ENCODE results near the gene SKAP2.
A peak's percentile ranks its signal among the peaks of the same experiment; 100 is the strongest.
"Not testable (repeated sequence)": the region's sequence is repeated elsewhere in the genome, so short reads cannot be mapped to it uniquely, and the experiment has no call there.

SKAP2 gene

GRCh38 chr7:26857506-26858240, 6.7 kb downstream of the SKAP2 start:
- no peak for DNase-seq (ENCODE audit: low spot score)

DNA sequence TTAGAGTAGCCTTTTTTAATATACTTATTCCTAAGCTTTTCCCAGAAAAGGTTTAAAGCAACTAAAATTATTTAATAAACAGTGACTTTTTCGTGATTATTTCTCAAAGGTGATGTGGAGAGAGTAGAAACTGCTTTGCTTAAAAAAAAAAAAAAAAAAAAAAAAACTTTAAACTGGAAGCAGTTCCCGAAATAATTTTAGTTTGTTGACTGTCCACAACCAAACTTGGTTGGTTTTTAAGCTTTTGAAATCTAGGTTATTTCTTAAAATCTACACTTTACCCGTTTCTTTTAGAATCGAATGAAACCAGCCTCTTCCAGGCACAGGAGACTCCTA, 7.3 kb downstream of the SKAP2 start:
- no peak for DNase-seq (ENCODE audit: low spot score)

GRCh38 chr7:26856176-26856985, 8.0 kb downstream of the SKAP2 start:
- DNase-seq (ENCODE audit: low spot score) = no peak

GRCh38 chr7:26854876-26855855, 9.2 kb downstream of the SKAP2 start:
- DNase-seq (ENCODE audit: low spot score) = no peak

DNA sequence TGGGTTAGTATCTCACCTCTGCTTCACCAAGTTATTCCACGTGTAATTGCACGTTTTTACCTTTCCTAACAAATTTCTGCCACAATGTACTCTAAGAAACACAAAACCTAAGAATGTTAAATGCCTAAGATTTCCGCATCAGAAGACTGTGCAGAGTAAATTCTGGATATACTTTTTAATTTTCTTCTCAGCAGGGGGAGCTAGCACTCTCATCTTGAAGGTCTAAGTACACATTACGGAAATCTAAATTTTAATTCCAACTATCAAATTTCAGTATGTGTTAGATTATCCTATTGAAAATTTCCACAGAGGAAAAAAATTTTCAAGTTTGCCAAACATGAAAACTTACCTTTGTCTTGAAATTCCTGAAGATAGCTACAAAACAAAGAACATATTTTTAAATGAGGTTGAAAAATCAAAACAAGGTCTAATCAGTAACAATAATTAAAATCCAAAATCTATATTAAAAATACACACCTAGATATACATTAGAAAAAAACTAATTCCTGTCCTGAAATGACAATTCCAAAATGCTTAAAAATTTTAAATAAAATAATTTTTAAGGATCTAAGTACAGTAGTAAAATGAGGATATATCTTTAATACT, 10.5 kb downstream of the SKAP2 start:
- DNase-seq (ENCODE audit: low spot score) = peak; percentile 9

GRCh38 chr7:26850193-26850651, 14.2 kb downstream of the SKAP2 start:
- no peak for DNase-seq (ENCODE audit: low spot score)

DNA sequence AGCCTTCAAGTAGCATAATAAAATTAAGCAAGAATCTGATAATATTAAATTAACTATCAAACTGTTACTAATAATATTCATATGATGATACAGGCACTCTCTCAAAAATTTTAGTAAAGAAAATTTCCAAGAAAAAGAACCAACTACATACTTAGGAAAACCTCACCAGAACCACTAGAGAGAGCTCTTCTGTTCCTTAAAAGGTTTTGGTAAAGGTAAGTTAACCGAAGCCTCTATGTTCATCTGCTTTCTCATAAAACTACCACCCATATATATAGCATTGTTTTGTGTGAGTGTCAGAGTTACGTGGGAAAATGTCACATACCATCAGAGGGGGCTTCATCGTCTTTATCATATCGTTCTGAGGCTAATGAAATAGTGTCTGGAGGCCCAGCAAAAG, 20.7 kb downstream of the SKAP2 start:
- no peak for DNase-seq (ENCODE audit: low spot score)

DNA sequence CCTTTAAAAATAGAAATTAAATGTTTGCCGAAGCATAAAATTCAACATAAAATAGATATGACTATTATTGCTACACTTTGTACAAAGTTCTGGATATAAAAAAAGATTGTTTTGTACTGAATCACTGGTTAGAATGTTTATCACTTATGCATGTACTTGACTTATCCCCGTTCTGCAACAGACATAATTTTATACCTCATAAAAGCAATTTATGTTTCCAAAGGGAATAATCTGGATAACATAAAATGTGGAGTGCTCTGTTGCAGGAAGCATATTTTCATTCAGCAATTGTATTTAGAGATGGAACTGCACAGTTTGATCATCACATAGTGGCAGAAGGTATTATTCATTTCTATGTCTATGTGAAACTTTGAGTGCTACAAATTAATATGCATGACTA, 21.5 kb downstream of the SKAP2 start:
- no peak for DNase-seq (ENCODE audit: low spot score)

- DNase-seq (ENCODE audit: low spot score) = no peak
These were observed 23.2 kb downstream of the SKAP2 start for GRCh38 chr7:26841003-26841739.

- not testable (repeated sequence) for DNase-seq (ENCODE audit: low spot score)
These were observed 27.6 kb downstream of the SKAP2 start for GRCh38 chr7:26836793-26837192.

GRCh38 chr7:26815426-26815825, 49.0 kb downstream of the SKAP2 start:
- DNase-seq (ENCODE audit: low spot score) = no peak

- no peak for DNase-seq (ENCODE audit: low spot score)
These were observed 51.0 kb downstream of the SKAP2 start for GRCh38 chr7:26813432-26813831.

GRCh38 chr7:26794541-26794940, 69.8 kb downstream of the SKAP2 start:
- DNase-seq (ENCODE audit: low spot score) = no peak

- DNase-seq (ENCODE audit: low spot score) = no peak
These were observed 71.8 kb downstream of the SKAP2 start for GRCh38 chr7:26792576-26792975.

DNA sequence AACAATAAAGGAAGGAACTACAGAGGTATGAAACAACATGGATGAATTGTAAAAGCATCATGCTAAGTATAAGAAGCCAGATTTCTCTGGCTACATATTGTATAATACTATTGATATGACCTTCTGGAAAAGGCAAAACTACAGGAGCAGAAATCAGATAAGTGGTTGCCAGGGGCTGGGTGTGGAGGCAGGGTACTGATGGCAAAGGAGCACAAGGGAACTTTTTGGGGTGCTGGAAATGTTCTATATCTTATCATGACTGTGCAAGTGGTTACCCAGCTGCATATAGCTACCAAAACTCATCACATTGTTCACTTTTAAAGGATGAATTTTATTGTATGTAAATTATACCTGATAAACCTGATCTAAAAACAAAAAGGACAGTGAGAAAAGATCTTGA, 72.4 kb downstream of the SKAP2 start:
- DNase-seq (ENCODE audit: low spot score) = no peak

DNA sequence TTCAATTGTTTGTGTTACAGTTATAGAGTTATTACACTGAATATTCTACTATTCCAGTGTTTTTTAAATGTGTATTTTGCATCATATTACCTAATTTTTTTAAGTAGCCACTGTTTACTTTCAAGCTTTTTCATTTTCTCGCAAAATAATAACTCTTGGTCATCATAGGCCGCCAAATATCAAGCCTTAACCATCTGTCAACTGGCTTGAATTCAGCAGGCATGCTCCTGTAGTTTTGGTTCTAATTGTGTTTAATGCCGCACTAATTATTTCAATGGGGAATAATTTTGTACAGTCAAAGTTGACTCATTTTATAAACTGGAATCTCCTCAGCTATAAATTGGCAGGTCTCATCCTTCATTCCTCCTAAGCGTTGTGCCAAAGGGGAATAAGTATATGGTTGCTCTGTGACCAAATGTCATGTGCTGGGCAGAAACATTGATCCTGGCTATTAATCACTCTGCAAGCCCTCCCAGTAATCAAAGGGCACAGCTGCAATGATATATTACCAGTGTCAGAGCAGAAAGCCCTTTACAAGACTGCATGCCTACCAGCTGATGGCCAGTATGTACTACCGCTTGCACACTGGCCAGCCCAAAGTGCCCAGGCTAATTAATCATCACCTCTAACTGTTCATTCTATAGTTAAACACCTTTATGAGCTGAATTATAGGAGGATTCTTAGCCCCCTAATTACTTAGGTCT, 74.8 kb downstream of the SKAP2 start:
- DNase-seq (ENCODE audit: low spot score) = no peak

DNA sequence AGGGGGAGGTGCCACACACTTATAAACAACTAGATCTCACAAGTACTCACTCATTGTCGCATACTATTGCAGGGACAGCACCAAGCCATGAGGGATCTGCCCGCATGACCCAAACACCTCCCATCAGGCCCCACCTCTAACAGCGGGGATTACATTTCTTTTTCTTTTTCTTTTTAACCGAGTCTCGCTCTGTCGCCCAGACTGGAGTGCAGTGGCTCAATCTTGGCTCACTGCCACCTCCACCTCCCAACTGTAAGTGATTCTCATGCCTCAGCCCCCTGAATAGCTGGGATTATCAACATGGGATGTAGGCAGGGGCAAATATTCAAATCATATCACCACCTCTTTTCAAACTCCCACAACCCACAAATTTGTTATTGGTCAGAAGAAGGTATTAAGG, 76.7 kb downstream of the SKAP2 start:
- DNase-seq (ENCODE audit: low spot score) = no peak

DNA sequence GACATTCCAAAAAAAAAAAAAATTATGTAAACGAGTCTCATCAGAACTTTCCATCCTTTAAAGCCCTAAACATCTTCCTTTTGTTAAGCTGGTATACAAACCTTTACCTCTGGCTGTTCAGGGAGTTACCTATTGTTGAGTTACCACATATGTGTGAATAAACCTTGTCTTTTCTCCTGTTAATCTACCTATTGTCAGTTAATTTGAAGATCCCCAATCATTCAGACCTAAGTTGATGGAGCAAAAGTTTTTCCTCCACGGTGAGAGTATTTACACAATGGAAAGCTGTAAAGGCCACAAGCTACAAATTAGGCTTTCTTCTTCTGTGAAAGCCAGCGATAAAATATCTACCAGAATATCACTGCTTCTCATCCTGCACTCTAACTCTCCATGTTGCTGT, 80.3 kb downstream of the SKAP2 start:
- DNase-seq (ENCODE audit: low spot score) = no peak

- DNase-seq (ENCODE audit: low spot score) = no peak
These were observed 81.9 kb downstream of the SKAP2 start for GRCh38 chr7:26782501-26782900.

GRCh38 chr7:26779978-26780595, 84.3 kb downstream of the SKAP2 start:
- DNase-seq (ENCODE audit: low spot score) = no peak
